WI38 (cell line): Measurements from ENCODE around the gene FERD3L.
A peak's percentile ranks its signal among the peaks of the same experiment; 100 is the strongest.

Experiments used
- H3K4me3 ChIP-seq: 2 replicates; pipeline ENCODE4 v1.5.1; 2011; ENCODE audit warnings: low read depth, mild to moderate bottlenecking, control low read depth, low read length
- TF ChIP-seq, protein P1 (sequence below): IDR thresholded peaks from 2 replicates; pipeline ENCODE4 v1.5.1; 2012; ENCODE audit warnings: low read depth, mild to moderate bottlenecking, control low read depth, low read length

FERD3L gene

DNA sequence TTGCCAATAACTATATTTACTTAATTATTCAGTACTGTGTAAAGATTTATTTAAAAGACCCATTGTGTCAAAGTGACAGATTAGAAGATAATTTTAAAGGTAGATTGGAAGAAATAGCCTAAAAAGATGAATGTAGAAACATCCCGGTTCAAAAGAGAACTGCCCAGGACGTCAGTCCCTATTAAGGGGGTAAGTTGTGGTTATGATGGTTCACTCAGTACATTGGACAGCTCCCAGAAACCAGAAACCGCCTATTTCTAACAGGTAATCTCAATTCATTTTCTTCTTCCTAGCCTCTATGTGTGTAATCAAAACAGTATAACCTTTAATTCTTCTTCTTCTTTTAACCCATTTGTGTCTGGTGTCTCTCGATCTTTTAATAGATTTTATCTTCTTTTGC is 1.5 kb upstream of the FERD3L start:
- TF ChIP-seq, protein P1, sequence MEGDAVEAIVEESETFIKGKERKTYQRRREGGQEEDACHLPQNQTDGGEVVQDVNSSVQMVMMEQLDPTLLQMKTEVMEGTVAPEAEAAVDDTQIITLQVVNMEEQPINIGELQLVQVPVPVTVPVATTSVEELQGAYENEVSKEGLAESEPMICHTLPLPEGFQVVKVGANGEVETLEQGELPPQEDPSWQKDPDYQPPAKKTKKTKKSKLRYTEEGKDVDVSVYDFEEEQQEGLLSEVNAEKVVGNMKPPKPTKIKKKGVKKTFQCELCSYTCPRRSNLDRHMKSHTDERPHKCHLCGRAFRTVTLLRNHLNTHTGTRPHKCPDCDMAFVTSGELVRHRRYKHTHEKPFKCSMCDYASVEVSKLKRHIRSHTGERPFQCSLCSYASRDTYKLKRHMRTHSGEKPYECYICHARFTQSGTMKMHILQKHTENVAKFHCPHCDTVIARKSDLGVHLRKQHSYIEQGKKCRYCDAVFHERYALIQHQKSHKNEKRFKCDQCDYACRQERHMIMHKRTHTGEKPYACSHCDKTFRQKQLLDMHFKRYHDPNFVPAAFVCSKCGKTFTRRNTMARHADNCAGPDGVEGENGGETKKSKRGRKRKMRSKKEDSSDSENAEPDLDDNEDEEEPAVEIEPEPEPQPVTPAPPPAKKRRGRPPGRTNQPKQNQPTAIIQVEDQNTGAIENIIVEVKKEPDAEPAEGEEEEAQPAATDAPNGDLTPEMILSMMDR, result no peak
- H3K4me3 ChIP-seq, result no peak overlapping the region

DNA sequence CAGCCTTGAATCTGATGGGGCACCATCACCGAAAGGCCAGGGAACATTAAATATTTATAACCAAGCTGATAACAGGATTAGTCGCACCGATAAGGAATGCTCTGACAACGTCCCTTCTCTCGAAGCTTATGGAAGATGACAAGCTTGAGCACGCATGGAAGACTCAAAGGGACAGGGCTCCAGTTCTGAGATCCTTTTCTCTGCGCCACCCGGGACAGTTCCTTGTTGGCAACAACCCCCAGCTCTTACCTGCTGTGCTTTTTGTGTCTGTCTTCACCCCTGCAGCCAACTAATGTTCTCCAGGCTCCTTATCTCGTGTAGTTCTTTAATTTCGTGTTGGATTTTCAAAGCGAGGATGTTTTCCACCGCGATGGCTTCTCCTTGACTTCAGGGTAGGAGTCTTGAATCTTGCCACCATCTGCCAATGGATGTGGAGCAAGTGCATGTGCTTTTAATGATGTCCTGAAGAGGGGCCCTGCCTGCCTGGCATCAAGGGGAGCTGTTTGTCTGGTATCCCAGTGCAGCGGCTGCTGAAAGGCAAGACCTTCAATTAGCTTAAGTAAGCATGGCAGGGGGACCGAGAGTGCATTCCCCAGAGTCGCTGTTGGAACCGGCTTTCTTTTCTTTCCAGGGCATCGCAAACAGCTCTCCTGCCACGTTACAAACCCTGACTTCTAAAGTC is 354 bp upstream of the FERD3L start:
- no peak overlapping the region for H3K4me3 ChIP-seq
- TF ChIP-seq, protein P1, result no peak

DNA sequence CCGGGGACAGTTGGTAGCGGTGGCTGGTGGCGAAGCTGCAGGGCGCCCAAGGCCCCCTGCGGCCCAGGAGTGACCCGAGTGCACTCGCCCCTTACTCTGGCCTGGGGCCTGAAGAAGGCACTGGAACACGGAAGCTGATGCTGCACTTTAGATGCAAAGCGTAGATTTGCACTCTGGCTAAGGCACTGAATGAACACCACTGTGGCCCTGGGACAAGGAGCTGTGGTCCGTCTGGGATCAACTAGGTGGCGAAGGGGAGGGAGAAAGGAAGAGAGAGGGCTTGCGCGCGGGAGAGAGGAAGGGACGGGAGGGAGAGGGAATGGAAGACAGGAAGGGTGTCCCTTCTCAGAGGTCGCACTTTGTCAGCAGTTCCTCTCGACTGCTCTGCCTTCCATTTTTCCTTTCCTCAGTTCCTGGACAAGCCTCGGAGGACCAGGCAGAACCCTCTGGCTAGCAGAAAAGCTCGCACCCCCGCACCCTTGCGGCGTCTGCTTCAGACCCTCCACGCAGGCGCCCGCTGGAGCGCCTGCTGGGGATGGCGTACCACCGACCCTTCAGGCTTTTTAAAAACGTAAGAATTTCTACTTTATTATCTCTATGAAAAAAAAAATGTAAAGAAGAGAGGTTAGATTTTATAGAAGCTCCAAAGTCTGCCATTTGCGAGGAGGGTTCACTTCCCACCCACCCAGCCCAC is 1.2 kb downstream of the FERD3L start:
- H3K4me3 ChIP-seq, result peak overlapping the region; percentile 18
- TF ChIP-seq, protein P1, result no peak

DNA sequence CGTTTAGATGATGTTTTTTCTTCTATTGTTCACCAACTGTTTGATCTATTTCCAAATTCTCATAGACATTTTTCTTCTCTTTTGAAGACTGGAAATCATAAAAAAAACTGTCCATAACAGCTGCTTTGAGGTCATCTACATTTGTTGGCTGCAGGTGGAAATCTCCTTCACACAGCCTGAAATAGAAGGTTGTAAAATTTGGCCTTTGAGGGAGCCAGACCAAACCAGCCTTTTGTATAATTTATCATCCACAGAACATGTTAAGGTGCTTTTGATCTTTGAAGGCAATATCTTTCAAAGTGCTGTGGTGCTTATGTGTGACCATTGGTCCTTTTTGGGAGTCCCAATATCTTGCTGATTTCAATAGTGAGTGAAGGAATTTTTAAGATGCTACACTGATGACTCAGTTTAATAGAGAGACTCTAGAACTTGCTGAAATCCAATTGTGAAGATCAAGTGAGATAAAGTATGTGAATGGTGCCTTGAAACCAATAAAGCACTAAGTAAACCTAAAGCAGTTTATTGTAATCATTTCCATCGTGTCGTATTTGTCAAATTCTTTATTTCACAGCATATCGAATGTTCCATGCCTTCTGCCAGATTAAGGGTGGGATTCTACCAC is 5.4 kb downstream of the FERD3L start:
- TF ChIP-seq, protein P1, result no peak
- H3K4me3 ChIP-seq, result no peak overlapping the region

DNA sequence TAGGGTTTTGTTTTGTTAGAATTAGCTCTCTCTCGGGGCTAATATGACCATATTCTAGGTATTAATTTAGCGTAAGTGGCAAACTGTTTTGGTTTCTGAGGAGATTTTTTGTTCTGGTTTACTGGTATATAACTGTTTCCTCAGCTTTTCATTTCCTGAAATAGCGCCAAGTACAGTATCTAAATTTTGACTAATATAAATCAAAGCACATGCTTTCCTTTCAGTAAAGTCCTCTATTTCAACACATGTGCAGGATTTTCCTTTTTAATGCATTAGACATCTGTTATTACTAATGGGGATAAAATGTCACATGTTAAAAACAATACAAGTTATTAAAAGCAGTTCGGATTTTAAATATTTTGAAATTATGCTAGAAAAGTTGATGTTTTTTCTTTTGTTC is 11.3 kb downstream of the FERD3L start:
- no peak overlapping the region for H3K4me3 ChIP-seq
- TF ChIP-seq, protein P1, result no peak

DNA sequence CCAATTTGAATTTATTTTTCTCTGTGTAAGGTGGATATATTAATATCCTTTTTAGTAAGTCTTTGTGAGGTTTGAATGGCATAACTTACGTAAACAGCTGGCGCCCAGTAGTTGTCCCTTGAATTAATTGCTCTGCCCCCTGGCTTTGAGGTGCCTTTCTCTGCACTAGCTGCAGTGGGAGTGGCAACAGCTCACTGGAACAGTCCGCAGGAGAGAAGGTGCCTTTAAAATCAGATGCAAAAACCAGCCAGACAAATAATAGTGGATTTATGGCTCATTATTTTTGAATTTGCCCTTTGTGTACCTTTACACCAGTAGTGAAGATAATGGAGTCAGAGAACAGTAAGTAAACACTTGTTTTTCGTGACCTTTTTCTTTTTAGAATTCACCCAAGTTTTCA is 11.8 kb downstream of the FERD3L start:
- no peak overlapping the region for H3K4me3 ChIP-seq
- TF ChIP-seq, protein P1, result no peak

DNA sequence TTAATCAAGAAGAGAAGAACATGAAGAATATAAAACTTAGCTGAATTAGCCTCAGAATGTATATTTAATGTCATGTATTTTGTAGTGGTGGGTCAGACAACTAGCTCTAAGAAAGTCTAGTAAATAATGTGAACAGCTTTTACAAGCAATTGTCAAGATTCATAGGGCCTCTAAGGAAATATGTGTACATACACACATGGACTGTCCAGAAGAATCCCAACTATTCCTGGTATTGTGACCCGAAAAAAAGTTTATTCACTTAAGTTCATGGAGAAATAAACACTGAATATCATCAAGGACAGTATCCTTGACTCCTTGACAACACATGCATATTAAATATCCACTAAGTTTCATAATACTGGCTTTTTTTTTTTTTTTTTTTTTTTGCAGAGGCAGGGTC is 16.4 kb downstream of the FERD3L start:
- TF ChIP-seq, protein P1, result no peak
- H3K4me3 ChIP-seq, result no peak overlapping the region
